Peyer's patch (tissue), 4 donors: ENCODE data around the gene ERC1.

ENCODE experiments used
- POLR2A ChIP-seq, 2 donors: fragments of 450-650 bp; IDR thresholded peaks; one replicate each; pipeline ENCODE4 v1.5.1; 2017; ENCODE audit warnings: antibody characterized with exemption in 2 of 2, mild to moderate bottlenecking in 2 of 2, moderate library complexity in 2 of 2
- TF ChIP-seq, protein P1 (sequence below), 6 experiments: fragments of 450-650 bp in 4 of 6; fragments of 200-600 bp in 2 of 6; sonication (generic) in 1 of 6; IDR thresholded peaks; one replicate each; pipeline ENCODE4 v1.5.1; 2017 to 2019; ENCODE audit warnings: antibody characterized with exemption in 6 of 6, mild to moderate bottlenecking in 3 of 6, moderate library complexity in 1 of 6

DNA sequence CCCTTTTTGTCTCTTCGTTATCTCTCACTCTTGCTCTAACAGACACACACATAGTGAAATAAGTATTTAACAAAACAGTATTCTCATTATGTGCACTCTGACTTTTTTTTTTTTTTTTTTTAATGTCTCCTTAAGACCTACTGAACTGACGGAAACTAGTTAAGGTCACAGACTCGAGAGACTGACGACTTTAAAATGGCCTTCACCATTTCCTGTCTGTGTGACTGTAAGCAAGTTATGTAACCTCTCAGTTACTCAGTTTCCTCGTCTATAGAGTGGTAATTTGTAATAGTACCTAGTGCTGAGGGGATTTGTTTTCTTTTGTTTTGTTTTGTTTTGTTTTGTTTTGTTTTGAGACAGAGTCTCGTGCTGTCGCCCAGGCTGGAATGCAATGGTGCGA lies 318.6 kb downstream of the ERC1 start:
- TF ChIP-seq, protein P1, sequence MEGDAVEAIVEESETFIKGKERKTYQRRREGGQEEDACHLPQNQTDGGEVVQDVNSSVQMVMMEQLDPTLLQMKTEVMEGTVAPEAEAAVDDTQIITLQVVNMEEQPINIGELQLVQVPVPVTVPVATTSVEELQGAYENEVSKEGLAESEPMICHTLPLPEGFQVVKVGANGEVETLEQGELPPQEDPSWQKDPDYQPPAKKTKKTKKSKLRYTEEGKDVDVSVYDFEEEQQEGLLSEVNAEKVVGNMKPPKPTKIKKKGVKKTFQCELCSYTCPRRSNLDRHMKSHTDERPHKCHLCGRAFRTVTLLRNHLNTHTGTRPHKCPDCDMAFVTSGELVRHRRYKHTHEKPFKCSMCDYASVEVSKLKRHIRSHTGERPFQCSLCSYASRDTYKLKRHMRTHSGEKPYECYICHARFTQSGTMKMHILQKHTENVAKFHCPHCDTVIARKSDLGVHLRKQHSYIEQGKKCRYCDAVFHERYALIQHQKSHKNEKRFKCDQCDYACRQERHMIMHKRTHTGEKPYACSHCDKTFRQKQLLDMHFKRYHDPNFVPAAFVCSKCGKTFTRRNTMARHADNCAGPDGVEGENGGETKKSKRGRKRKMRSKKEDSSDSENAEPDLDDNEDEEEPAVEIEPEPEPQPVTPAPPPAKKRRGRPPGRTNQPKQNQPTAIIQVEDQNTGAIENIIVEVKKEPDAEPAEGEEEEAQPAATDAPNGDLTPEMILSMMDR (IDR thresholded peaks at IDR 0.05), result no peak
- TF ChIP-seq POLR2A (IDR thresholded peaks at IDR 0.05), result no peak
